GM19455 (cell line): Measurements from ENCODE around the gene SPRR2A.
"Not testable (repeated sequence)": the region's sequence is repeated elsewhere in the genome, so short reads cannot be mapped to it uniquely, and the experiment has no call there.

Source experiments
- ATAC-seq: cut with Tn5 transposase; IDR thresholded peaks from one replicate; pipeline ENCODE4 v1.9.1; 2021; ENCODE audit not compliant: unreplicated experiment

SPRR2A gene

DNA sequence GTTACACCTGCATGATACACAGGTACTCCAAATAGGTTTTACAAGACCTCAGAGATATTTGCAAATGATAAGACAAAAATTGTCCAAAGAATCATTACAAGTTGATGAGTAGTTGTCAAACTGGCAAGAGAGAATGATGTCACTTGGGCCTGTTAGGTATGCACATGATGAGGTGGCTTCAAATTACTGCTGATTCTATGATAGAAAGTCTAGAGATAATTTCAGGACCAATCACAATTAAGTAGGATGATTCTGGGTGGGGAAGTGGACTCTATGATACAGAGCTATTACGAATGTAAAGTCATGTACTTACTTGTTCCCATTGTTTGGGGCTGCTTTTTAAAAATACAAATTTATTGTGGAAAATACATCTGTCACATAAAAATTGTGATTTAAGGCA is 31.5 kb downstream of the SPRR2A start:
- no peak for ATAC-seq

DNA sequence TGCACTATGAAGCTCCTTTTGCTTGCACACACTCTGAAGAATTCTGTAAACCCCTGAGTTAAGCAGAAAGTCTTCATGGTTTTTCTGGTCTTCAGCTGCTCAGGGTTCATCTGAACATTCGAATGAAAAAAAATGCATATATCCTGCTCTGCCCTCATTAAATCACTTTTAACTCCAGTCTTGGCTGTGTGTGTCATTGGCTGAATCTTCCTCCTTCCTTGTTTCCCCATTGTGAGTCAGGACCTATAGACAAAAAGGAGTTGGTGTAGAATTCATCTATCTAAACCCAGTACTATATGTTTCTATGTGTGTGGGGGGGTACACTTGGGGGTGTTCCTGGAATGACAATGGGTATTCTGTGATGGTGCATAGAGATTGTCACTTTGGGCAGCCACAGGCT is 32.9 kb downstream of the SPRR2A start:
- no peak for ATAC-seq

- ATAC-seq = no peak
Observed at GRCh38 chr1:153023109-153023508, 34.2 kb downstream of the SPRR2A start.

DNA sequence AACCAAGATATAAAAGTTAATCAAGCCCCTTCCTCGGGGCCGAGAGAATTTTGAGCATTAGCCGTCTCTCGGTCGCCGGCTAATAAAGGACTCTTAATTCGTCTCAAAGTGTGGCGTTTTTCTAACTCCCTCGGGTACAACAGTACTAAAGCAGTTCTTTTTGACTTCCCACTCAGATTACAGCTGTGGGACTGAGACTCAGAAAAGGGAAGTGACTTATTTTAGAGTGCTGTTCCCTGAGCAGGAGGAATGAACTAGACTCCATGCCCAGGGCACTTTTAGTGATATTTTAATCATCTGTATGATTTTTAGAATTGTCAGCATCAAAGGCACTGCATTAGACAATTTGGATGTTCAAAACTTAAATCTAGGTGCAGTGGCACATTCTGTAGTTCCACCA is 35.0 kb downstream of the SPRR2A start:
- ATAC-seq = not testable (repeated sequence)

DNA sequence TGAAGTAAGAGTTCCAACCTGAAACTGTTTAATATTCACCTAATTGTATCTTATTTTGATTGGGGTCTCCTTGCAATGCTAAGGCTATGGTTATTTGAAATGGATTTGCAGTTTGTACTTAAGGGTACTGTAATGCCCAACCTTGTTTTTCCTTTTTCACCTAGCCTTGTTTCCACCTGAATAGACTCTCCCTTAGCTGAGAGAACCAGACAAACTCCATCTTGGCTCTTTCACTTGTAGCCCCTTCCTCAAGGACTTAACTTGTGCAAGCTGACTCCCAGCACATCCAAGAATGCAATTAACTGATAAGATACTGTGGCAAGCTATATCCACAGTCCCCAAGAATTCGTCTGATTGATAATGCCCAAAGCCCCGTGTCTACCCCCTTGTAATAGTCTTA is 35.5 kb downstream of the SPRR2A start:
- ATAC-seq = not testable (repeated sequence)

- ATAC-seq = not testable (repeated sequence)
Observed at GRCh38 chr1:153011235-153011758, 46.0 kb downstream of the SPRR2A start.
